HepG2 (cell line): ENCODE data around the gene CD2AP. TPM values are rescaled to one million over a fixed set of nuclear protein-coding genes. Genes with fewer than 3 reads are reported as not detected.

Experiments used
- ATAC-seq: fragments of 200-7000 bp; cut with Tn5 transposase; 3 replicates; pipeline ENCODE4 v1.9.1; 2020; ENCODE audit warnings: mild to moderate bottlenecking, moderate library complexity
- BruUV-seq: library from RNA; stranded (reverse); fragments of 400-500 nt; replicated peaks from 2 replicates; lab custom pipeline; 2021; lab: Mats Ljungman, UMichigan
- CTCF ChIA-PET: fragments of 300-600 bp; formaldehyde crosslinking; extraction: SDS; loops from one replicate; lab custom pipeline; 2021; ENCODE audit warnings: low total read pairs, inconsistent platforms, low intra/inter-chr PET ratio; lab: Yijun Ruan, JAX
- POLR2A ChIA-PET: fragments of 350-600 bp; sonication (Branson Sonifier 250); formaldehyde crosslinking; loops from one replicate; lab custom pipeline; 2020; ENCODE audit warnings: antibody characterized with exemption, inconsistent platforms; lab: Yijun Ruan, JAX
- DNase-seq: peaks from one replicate; pipeline ENCODE4 v3.0.0-alpha.2; 2015; ENCODE audit warnings: low spot score
- FAIRE-seq: peaks from 3 replicates; lab custom pipeline; 2011; peaks lifted over from hg19 to GRCh38; lab: Jason Lieb, UNC
- H2AFZ ChIP-seq: one replicate; pipeline ENCODE4 v1.6.1; 2011; ENCODE audit warnings: low read length, inconsistent platforms
- H3K27ac ChIP-seq: fragments of 300-600 bp; 3 replicates; pipeline ENCODE4 v1.8.0; 2011; ENCODE audit warnings: mixed run types, mild to moderate bottlenecking, mixed read lengths, low read length, inconsistent platforms; ENCODE audit not compliant: insufficient read depth; ENCODE audit errors: extremely low read length
- H3K27me3 ChIP-seq, 2 experiments: fragments of 200-600 bp in 1 of 2; 2 replicates in 1 of 2; 3 replicates in 1 of 2; pipeline versions ENCODE4 v1.6.0 to v1.8.0; 2011; ENCODE audit warnings: low read length in 2 of 2, mild to moderate bottlenecking in 2 of 2, moderate library complexity in 2 of 2, inconsistent platforms in 1 of 2; ENCODE audit not compliant: insufficient read depth in 2 of 2, control insufficient read depth in 1 of 2
- H3K36me3 ChIP-seq, 2 experiments: fragments of 200-600 bp in 1 of 2; replicated peaks in 1 of 2; 2 replicates in 1 of 2; 3 replicates in 1 of 2; pipeline versions ENCODE4 v1.5.1 to v1.8.0; 2011; ENCODE audit warnings: low read length in 2 of 2, inconsistent platforms in 1 of 2; ENCODE audit not compliant: insufficient read depth in 2 of 2, control insufficient read depth in 1 of 2
- H3K4me1 ChIP-seq: 2 replicates; pipeline ENCODE4 v1.5.1; 2012; ENCODE audit warnings: low read length, inconsistent platforms; ENCODE audit not compliant: insufficient read depth
- H3K4me2 ChIP-seq: 2 replicates; pipeline ENCODE4 v1.6.0; 2011; ENCODE audit warnings: low read depth, low read length, inconsistent platforms
- H3K4me3 ChIP-seq, 3 experiments: fragments of 200-600 bp in 1 of 3; sonication (generic), shearing (Covaris generic) in 1 of 3; replicated peaks in 1 of 3; 2 replicates each; pipeline ENCODE4 v1.5.1; 2011 to 2016; ENCODE audit warnings: low read length in 3 of 3, inconsistent platforms in 2 of 3, low read depth in 2 of 3, mild to moderate bottlenecking in 2 of 3, control low read depth in 1 of 3, mixed read lengths in 1 of 3; ENCODE audit not compliant: insufficient read depth in 1 of 3
- H3K79me2 ChIP-seq: one replicate; pipeline ENCODE4 v1.6.1; 2011; ENCODE audit warnings: low read length, inconsistent platforms; ENCODE audit not compliant: insufficient read depth
- H3K9ac ChIP-seq: 2 replicates; pipeline ENCODE4 v1.6.0; 2011; ENCODE audit warnings: mild to moderate bottlenecking, low read depth, low read length, inconsistent platforms; ENCODE audit not compliant: insufficient read depth
- H3K9me3 ChIP-seq: 2 replicates; pipeline ENCODE4 v1.5.1; 2012; ENCODE audit warnings: mild to moderate bottlenecking, low read length
- H4K20me1 ChIP-seq: 2 replicates; pipeline ENCODE4 v1.6.0; 2011; ENCODE audit warnings: inconsistent platforms, mild to moderate bottlenecking, low read length, moderate library complexity; ENCODE audit not compliant: insufficient read depth
- GTF2F1 ChIP-seq: fragments of 150-350 bp; IDR thresholded peaks from 2 replicates; pipeline ENCODE4 v1.6.1; 2014; ENCODE audit warnings: low read length
- NPAS2 ChIP-seq: sonication (generic); formaldehyde crosslinking; IDR thresholded peaks from 2 replicates; pipeline ENCODE4 v1.8.0; 2022; ENCODE audit warnings: mild to moderate bottlenecking, missing genetic modification reagents, borderline replicate concordance
- PAWR ChIP-seq: sonication (generic); formaldehyde crosslinking; IDR thresholded peaks from 2 replicates; pipeline ENCODE4 v1.4.0; 2020; ENCODE audit warnings: missing genetic modification reagents, mild to moderate bottlenecking, borderline replicate concordance
- ZNF33B ChIP-seq: sonication (generic); formaldehyde crosslinking; IDR thresholded peaks from 2 replicates; pipeline ENCODE4 v1.5.1; 2020; ENCODE audit warnings: mild to moderate bottlenecking, missing genetic modification reagents
- ZNF589 ChIP-seq: sonication (generic); formaldehyde crosslinking; conservative IDR thresholded peaks from 2 replicates; pipeline ENCODE4 v1.8.0; 2022; ENCODE audit warnings: mild to moderate bottlenecking, moderate library complexity, missing genetic modification reagents
- WGBS: methylation state at CpG from one replicate; pipeline ENCODE4 v1.1.6; 2017; ENCODE audit warnings: low lambda C conversion rate; 5-methylcytosine and 5-hydroxymethylcytosine counted together
- in situ Hi-C: cut with HindIII; loops from 2 replicates; pipeline ENCODE4 v1.10.0; 2017; ENCODE audit warnings: low pct_unique_long_range_greater_than_20kb; ENCODE audit not compliant: extremely low pct_ligation_motif_present
- intact Hi-C: fragments of 100-400 bp; cut with micrococcal nuclease; formaldehyde crosslinking; loops from one replicate; pipeline ENCODE4 v1.10.0; 2022; ENCODE audit not compliant: unreplicated experiment
- polyA plus RNA-seq, 8 experiments: library from polyadenylated mRNA; depleted of rRNA in 3 of 8; stranded (reverse) in 7 of 8; unstranded in 1 of 8; fragments of >200 nt; fragmentation: Illumina TruSeq in 4 of 8; extraction: Trizol in 4 of 8; gene quantifications; 2 replicates each; pipeline versions ENCODE4 v1.2.1 to v1.2.3, GENCODE V29; 2011 to 2016; ENCODE audit warnings: low read depth in 4 of 8, missing spikeins in 1 of 8, mixed read lengths in 1 of 8; ENCODE audit not compliant: insufficient read depth in 1 of 8
- total RNA-seq, 5 experiments: library from RNA; depleted of rRNA; stranded (reverse); fragments of >200 nt; fragmentation: Illumina TruSeq; extraction: Trizol; gene quantifications; 2 replicates each; pipeline ENCODE4 v1.2.3, GENCODE V29; 2016; ENCODE audit warnings: low read depth in 1 of 5
- TF ChIP-seq, protein P1 (sequence below), 2 experiments: fragments of 450-650 bp in 1 of 2; sonication (generic) in 1 of 2; formaldehyde crosslinking; IDR thresholded peaks; 2 replicates each; pipeline versions ENCODE4 v1.5.0 to v1.8.0; 2020 to 2022; ENCODE audit warnings: mild to moderate bottlenecking in 1 of 2, missing genetic modification reagents in 1 of 2
- TF ChIP-seq, protein P2 (sequence below): sonication (generic); formaldehyde crosslinking; IDR thresholded peaks from 2 replicates; pipeline ENCODE4 v1.5.0; 2020; ENCODE audit warnings: mild to moderate bottlenecking, missing genetic modification reagents, borderline replicate concordance
- TF ChIP-seq, protein P3 (sequence below): sonication (generic); formaldehyde crosslinking; IDR thresholded peaks from 2 replicates; pipeline ENCODE4 v1.4.0; 2020; ENCODE audit warnings: missing genetic modification reagents

The CD2AP gene
- total and polyA plus RNA-seq, 2 of the 13 experiments (the other 11 are each of a cell fraction or from before 2014, with no cell fraction given): 8.6 to 31.9 TPM

- Histone ChIP-seq H3K9ac (no peak overlapping the region), H3K36me3 (no peaks in the 10 kb centered on the region), H3K4me2 (no peak overlapping the region), H3K4me3 (no peak overlapping the region), H4K20me1 (no peaks in the 10 kb centered on the region), H3K27me3 (no peaks in the 10 kb centered on the region), H3K27ac (no peak overlapping the region), H3K9me3 (no peaks in the 10 kb centered on the region), H3K79me2 (no peaks in the 10 kb centered on the region), H2AFZ (no peak overlapping the region), H3K4me1 (peaks cover 12% of the 10 kb centered on the region)
- 92% methylated on average over 2 of the region's 2 CpGs for WGBS
- no TSS peak for BruUV-seq
- DNase-seq: no peak
- intact Hi-C loops (no loop called here), in situ Hi-C loops (no loop called here)
- ChIA-PET CTCF (no interaction called here), POLR2A (no interaction called here)
- TF ChIP-seq ZNF589 (CRISPR knock-in tag): no peak
- TF ChIP-seq NPAS2 (CRISPR knock-in tag): no peak
- TF ChIP-seq, protein P1, sequence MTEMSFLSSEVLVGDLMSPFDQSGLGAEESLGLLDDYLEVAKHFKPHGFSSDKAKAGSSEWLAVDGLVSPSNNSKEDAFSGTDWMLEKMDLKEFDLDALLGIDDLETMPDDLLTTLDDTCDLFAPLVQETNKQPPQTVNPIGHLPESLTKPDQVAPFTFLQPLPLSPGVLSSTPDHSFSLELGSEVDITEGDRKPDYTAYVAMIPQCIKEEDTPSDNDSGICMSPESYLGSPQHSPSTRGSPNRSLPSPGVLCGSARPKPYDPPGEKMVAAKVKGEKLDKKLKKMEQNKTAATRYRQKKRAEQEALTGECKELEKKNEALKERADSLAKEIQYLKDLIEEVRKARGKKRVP (CRISPR knock-in tag; IDR thresholded peaks at IDR 0.05): no peak
- TF ChIP-seq, protein P2, sequence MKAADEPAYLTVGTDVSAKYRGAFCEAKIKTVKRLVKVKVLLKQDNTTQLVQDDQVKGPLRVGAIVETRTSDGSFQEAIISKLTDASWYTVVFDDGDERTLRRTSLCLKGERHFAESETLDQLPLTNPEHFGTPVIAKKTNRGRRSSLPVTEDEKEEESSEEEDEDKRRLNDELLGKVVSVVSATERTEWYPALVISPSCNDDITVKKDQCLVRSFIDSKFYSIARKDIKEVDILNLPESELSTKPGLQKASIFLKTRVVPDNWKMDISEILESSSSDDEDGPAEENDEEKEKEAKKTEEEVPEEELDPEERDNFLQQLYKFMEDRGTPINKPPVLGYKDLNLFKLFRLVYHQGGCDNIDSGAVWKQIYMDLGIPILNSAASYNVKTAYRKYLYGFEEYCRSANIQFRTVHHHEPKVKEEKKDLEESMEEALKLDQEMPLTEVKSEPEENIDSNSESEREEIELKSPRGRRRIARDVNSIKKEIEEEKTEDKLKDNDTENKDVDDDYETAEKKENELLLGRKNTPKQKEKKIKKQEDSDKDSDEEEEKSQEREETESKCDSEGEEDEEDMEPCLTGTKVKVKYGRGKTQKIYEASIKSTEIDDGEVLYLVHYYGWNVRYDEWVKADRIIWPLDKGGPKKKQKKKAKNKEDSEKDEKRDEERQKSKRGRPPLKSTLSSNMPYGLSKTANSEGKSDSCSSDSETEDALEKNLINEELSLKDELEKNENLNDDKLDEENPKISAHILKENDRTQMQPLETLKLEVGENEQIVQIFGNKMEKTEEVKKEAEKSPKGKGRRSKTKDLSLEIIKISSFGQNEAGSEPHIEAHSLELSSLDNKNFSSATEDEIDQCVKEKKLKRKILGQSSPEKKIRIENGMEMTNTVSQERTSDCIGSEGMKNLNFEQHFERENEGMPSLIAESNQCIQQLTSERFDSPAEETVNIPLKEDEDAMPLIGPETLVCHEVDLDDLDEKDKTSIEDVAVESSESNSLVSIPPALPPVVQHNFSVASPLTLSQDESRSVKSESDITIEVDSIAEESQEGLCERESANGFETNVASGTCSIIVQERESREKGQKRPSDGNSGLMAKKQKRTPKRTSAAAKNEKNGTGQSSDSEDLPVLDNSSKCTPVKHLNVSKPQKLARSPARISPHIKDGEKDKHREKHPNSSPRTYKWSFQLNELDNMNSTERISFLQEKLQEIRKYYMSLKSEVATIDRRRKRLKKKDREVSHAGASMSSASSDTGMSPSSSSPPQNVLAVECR (CRISPR knock-in tag): no peak
- no peak for TF ChIP-seq PAWR (CRISPR knock-in tag)
- TF ChIP-seq GTF2F1: no peak
- no peak for TF ChIP-seq ZNF33B (CRISPR knock-in tag)
- TF ChIP-seq, protein P3, sequence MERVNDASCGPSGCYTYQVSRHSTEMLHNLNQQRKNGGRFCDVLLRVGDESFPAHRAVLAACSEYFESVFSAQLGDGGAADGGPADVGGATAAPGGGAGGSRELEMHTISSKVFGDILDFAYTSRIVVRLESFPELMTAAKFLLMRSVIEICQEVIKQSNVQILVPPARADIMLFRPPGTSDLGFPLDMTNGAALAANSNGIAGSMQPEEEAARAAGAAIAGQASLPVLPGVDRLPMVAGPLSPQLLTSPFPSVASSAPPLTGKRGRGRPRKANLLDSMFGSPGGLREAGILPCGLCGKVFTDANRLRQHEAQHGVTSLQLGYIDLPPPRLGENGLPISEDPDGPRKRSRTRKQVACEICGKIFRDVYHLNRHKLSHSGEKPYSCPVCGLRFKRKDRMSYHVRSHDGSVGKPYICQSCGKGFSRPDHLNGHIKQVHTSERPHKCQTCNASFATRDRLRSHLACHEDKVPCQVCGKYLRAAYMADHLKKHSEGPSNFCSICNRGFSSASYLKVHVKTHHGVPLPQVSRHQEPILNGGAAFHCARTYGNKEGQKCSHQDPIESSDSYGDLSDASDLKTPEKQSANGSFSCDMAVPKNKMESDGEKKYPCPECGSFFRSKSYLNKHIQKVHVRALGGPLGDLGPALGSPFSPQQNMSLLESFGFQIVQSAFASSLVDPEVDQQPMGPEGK (CRISPR knock-in tag): no peak
- no peak for ATAC-seq
- no peak for FAIRE-seq
Measured at GRCh38 chr6:47435254-47435612, 42.4 kb upstream of the CD2AP start.
